Measurements from ENCODE around the gene CHDH.

Gene CHDH

GRCh38 chr3:53788038-53788437 lies 58.2 kb downstream of the CHDH start:
- no peak for DNase-seq

- no peak for DNase-seq
These were observed 59.2 kb downstream of the CHDH start for GRCh38 chr3:53787016-53787415.

GRCh38 chr3:53780806-53781205 lies 65.4 kb downstream of the CHDH start:
- no peak for DNase-seq

- no peak for DNase-seq
These were observed 66.0 kb downstream of the CHDH start for GRCh38 chr3:53780171-53780570.

GRCh38 chr3:53778153-53778552 lies 68.1 kb downstream of the CHDH start:
- DNase-seq, result no peak

GRCh38 chr3:53777468-53777867 lies 68.8 kb downstream of the CHDH start:
- no peak for DNase-seq

GRCh38 chr3:53776494-53777101 lies 69.6 kb downstream of the CHDH start:
- no peak for DNase-seq

- DNase-seq, result no peak
These were observed 70.4 kb downstream of the CHDH start for GRCh38 chr3:53775834-53776251.

- no peak for DNase-seq
These were observed 71.2 kb downstream of the CHDH start for GRCh38 chr3:53775018-53775417.

GRCh38 chr3:53774414-53774813 lies 71.8 kb downstream of the CHDH start:
- no peak for DNase-seq

- DNase-seq, result no peak
These were observed 72.4 kb downstream of the CHDH start for GRCh38 chr3:53773611-53774368.

- DNase-seq, result no peak
These were observed 73.2 kb downstream of the CHDH start for GRCh38 chr3:53773021-53773436.

- no peak for DNase-seq
These were observed 73.7 kb downstream of the CHDH start for GRCh38 chr3:53772562-53772961.

GRCh38 chr3:53768478-53769459 lies 77.5 kb downstream of the CHDH start:
- no peak for DNase-seq

- DNase-seq, result no peak
These were observed 79.5 kb downstream of the CHDH start for GRCh38 chr3:53766706-53767105.

- DNase-seq, result no peak
These were observed 80.5 kb downstream of the CHDH start for GRCh38 chr3:53765753-53766152.

- DNase-seq, result peak; percentile 64 to 70
These were observed 82.0 kb downstream of the CHDH start for GRCh38 chr3:53764026-53764775.

- peak in 1 of 2 experiments; percentile 3 for DNase-seq
These were observed 82.9 kb downstream of the CHDH start for GRCh38 chr3:53763353-53763752.
